Cardiac muscle cell (in vitro differentiated cells and primary cell): ENCODE data around the gene MRPL33. TPM values are rescaled to one million over a fixed set of nuclear protein-coding genes. Genes with fewer than 3 reads are reported as not detected.
"Not testable (repeated sequence)": the region's sequence is repeated elsewhere in the genome, so short reads cannot be mapped to it uniquely, and the experiment has no call there.

ENCODE experiments used
- DNase-seq, 2 donors: peaks; one replicate each; pipeline versions ENCODE4 v3.0.0 to v3.0.0-alpha.2; 2010 to 2017; ENCODE audit warnings: low read depth in 1 of 2, low spot score in 1 of 2
- H3K27ac ChIP-seq: fragments of 200-600 bp; sonication (generic); 2 replicates; pipeline ENCODE4 v1.5.1; 2016
- H3K27me3 ChIP-seq: fragments of 200-600 bp; sonication (generic); 2 replicates; pipeline ENCODE4 v1.6.0; 2016; ENCODE audit warnings: control low read depth
- H3K36me3 ChIP-seq: fragments of 200-600 bp; sonication (generic); 2 replicates; pipeline ENCODE4 v1.5.1; 2016; ENCODE audit warnings: control low read depth
- H3K4me1 ChIP-seq: fragments of 200-600 bp; sonication (generic); 2 replicates; pipeline ENCODE4 v1.8.1; 2017; ENCODE audit warnings: low read depth, mild to moderate bottlenecking, mixed run types
- H3K4me3 ChIP-seq: fragments of 200-600 bp; sonication (generic); 2 replicates; pipeline ENCODE4 v1.5.1; 2016; ENCODE audit warnings: mild to moderate bottlenecking
- H3K9me3 ChIP-seq: fragments of 200-600 bp; sonication (generic); 2 replicates; pipeline ENCODE4 v1.5.1; 2017; ENCODE audit warnings: low read depth, mild to moderate bottlenecking, control low read depth
- polyA plus RNA-seq: library from polyadenylated mRNA; unstranded; fragments of >200 nt; fragmentation: Nextera tagmentation; extraction: Ambion mirVana; gene quantifications from 2 replicates; pipeline ENCODE4 v1.2.1, GENCODE V29; 2016
- total RNA-seq: library from RNA; depleted of rRNA; stranded (reverse); fragments of >200 nt; gene quantifications from 2 replicates; pipeline ENCODE4 v1.2.3, GENCODE V29; 2016
- TF ChIP-seq, protein P1 (sequence below): IDR thresholded peaks from 2 replicates; pipeline ENCODE4 v1.5.1; 2012; ENCODE audit warnings: low read depth, mild to moderate bottlenecking, low read length

The MRPL33 gene
- total and polyA plus RNA-seq, 2 experiments from 2014 or later = 46.6 to 271 TPM

DNA sequence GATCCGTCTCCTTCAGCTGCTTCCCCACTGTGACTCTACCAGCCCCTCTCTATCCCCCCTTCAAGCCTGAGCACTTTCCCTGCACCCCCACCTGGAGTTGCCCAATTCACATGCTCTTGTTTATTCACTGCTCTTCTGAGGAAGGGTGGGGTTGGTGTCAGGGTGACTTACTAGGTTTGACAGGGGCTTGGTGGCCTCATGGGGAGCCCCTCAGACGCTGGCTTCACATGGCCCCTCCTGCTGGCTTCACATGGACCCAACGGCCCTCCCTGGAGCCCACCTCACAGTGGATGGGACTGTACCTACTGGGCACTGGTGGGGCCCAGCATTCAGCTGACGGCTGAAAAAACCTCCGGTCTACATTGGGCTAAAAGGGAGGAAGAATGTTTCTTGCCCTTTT, 16.7 kb upstream of the MRPL33 start:
- peaks cover 13% of the 10 kb centered on the region for H3K4me1 ChIP-seq
- H3K9me3 ChIP-seq = no peaks in the 10 kb centered on the region
- no peak overlapping the region for H3K4me3 ChIP-seq
- H3K27me3 ChIP-seq = no peaks in the 10 kb centered on the region
- no peak overlapping the region for H3K27ac ChIP-seq
- TF ChIP-seq, protein P1, sequence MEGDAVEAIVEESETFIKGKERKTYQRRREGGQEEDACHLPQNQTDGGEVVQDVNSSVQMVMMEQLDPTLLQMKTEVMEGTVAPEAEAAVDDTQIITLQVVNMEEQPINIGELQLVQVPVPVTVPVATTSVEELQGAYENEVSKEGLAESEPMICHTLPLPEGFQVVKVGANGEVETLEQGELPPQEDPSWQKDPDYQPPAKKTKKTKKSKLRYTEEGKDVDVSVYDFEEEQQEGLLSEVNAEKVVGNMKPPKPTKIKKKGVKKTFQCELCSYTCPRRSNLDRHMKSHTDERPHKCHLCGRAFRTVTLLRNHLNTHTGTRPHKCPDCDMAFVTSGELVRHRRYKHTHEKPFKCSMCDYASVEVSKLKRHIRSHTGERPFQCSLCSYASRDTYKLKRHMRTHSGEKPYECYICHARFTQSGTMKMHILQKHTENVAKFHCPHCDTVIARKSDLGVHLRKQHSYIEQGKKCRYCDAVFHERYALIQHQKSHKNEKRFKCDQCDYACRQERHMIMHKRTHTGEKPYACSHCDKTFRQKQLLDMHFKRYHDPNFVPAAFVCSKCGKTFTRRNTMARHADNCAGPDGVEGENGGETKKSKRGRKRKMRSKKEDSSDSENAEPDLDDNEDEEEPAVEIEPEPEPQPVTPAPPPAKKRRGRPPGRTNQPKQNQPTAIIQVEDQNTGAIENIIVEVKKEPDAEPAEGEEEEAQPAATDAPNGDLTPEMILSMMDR = no peak
- no peak for DNase-seq
- H3K36me3 ChIP-seq = no peaks in the 10 kb centered on the region

DNA sequence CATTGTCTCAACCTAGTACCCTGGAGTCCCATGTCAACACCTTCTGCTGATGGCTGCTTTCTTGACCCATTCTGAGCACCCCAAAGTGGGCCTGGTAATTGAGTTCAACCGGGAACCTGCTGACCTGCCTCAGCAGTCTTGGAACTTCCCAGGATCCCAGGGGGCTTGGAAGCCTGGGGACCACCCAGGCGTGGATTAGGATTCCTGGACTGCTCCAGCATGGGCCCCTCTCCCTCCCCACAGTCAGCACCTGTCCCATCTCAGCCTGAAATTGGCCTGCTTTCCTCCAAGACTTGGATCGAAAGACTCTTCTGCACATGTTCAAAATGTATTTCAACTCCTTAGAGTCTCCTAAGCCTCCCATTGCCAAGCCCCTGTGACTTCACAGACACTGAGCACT, 15.4 kb upstream of the MRPL33 start:
- TF ChIP-seq, protein P1 = no peak

DNA sequence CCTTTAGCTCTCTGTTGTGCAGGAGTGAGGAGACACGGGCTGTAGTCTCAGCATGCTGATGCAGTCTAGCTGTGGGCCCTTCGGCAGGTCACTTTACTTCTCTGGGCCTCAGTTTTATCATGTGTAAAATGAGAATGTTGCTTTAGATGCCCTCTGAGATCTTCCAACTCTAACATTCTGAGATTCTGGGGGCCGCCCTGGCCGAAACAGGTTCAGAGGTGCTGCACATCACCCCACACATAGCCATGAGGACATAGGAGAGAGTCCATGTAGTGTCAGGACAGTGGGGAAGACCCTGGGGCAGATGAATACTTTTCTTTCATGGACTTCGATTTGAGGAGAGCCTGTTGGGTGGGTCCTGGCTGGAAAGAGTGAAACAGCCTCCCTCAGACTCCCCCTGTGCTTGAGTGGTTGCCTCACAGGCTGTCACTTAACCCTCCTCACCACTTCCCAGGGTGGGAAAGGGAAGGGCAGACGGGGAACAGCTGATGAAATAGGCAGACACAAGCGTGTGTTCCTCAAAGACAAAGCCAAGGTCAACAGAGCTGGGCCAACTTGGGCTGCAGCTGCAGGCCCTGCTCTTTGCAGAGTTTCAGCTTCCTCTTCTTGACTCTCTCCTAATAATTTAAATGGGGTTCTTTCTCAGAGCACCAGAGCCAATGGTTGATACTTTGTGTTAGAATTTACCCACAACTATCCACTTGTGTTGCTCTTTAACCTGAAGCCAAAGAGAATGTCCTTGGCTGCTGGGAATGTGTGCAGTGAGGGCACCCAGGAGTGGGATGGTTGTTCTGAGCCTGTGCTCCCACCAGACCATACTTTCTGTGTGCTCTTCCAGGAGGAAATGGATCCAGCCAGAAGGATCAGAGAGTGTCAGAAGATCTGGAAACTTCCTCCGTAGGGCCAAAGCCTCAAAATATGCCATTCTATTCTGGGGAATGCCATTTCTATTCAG, 14.7 kb upstream of the MRPL33 start:
- no peak overlapping the region for H3K27ac ChIP-seq
- TF ChIP-seq, protein P1 = no peak
- H3K9me3 ChIP-seq = no peaks in the 10 kb centered on the region
- no peaks in the 10 kb centered on the region for H3K36me3 ChIP-seq
- DNase-seq = peak in 1 of 2 donors; percentile 41
- no peaks in the 10 kb centered on the region for H3K27me3 ChIP-seq
- no peak overlapping the region for H3K4me3 ChIP-seq
- peaks cover 13% of the 10 kb centered on the region for H3K4me1 ChIP-seq

More for the DNA sequence above, 15.4 kb upstream of the MRPL33 start:
- no peaks in the 10 kb centered on the region for H3K27me3 ChIP-seq
- no peak overlapping the region for H3K27ac ChIP-seq
- no peaks in the 10 kb centered on the region for H3K36me3 ChIP-seq
- peaks cover 13% of the 10 kb centered on the region for H3K4me1 ChIP-seq
- H3K9me3 ChIP-seq = no peaks in the 10 kb centered on the region
- no peak for DNase-seq
- no peak overlapping the region for H3K4me3 ChIP-seq

- TF ChIP-seq, protein P1 = no peak
- Histone ChIP-seq H3K36me3 (no peaks in the 10 kb centered on the region), H3K4me1 (no peaks in the 10 kb centered on the region), H3K4me3 (no peak overlapping the region), H3K27me3 (peaks cover 15% of the 10 kb centered on the region), H3K9me3 (no peaks in the 10 kb centered on the region), H3K27ac (no peak overlapping the region)
- DNase-seq = no peak
These were observed 8.3 kb upstream of the MRPL33 start for GRCh38 chr2:27762951-27763906.

GRCh38 chr2:27763907-27764267, 7.6 kb upstream of the MRPL33 start:
- H3K27ac ChIP-seq = no peak overlapping the region
- TF ChIP-seq, protein P1 = no peak
- H3K27me3 ChIP-seq = peaks cover 21% of the 10 kb centered on the region
- no peaks in the 10 kb centered on the region for H3K9me3 ChIP-seq
- H3K4me3 ChIP-seq = no peak overlapping the region
- H3K4me1 ChIP-seq = no peaks in the 10 kb centered on the region
- H3K36me3 ChIP-seq = no peaks in the 10 kb centered on the region
- no peak for DNase-seq

- H3K27me3 ChIP-seq = peaks cover 26% of the 10 kb centered on the region
- H3K9me3 ChIP-seq, DNase-seq, H3K4me1 ChIP-seq, H3K36me3 ChIP-seq, H3K27ac ChIP-seq, H3K4me3 ChIP-seq: not testable (repeated sequence)
These were observed 7.0 kb upstream of the MRPL33 start for GRCh38 chr2:27764526-27764925.
